GM21737 (cell line): ENCODE data around the gene TASP1.
"Not testable (repeated sequence)": the region's sequence is repeated elsewhere in the genome, so short reads cannot be mapped to it uniquely, and the experiment has no call there.

ENCODE experiments used
- ATAC-seq: cut with Tn5 transposase; IDR thresholded peaks from one replicate; pipeline ENCODE4 v1.9.1; 2021; ENCODE audit warnings: mild to moderate bottlenecking, moderate library complexity; ENCODE audit not compliant: unreplicated experiment

TASP1 gene

DNA sequence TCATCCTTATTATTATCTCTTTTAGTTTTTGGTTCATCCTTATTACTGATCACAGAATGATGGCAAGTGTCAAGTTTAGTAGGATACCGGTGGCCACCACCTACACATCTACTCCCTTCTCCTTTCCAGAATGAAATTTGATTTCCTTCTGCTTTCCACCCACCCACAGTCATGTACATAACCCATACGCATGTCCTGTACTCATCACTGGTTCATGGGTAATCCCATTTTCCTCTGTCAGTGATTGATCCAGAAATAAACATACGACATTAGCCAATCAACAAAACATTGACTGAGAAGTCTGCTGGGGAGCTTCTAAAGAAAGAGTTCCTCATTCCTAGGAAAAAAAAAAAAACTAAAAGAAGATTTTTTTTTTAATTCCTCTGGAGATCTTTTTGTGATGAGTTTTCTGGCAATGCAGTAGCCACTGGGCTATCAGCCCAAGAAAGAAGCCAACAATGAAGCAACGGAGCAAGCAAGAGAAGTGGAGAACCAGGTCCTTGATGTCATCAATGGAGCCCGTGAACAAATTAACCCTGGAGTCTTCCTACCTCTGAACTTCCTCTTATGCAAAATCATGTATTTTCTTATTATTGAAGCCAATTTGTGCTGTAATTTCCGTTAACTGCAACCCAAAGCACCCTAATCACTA, 127.8 kb downstream of the TASP1 start:
- no peak for ATAC-seq

DNA sequence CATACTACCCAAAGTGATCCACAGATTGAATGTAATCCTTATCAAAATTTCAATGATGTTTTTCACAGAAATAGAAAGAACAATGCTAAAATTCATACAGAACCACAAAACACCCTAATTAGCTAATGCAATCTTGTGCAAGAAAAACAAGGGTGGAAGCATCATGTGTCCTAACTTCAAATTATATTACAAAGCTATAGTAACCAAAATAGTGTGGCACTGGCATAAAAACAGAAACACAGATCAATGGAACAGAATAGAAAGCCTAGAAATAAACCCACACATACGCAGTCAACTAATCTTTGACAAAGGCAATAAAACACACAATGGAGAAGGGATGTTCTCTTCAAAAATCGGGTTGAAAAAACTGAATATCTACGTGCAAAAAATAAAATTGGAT, 131.1 kb downstream of the TASP1 start:
- ATAC-seq = no peak

GRCh38 chr20:13501500-13501899, 137.2 kb downstream of the TASP1 start:
- no peak for ATAC-seq

GRCh38 chr20:13494019-13494418, 144.7 kb downstream of the TASP1 start:
- no peak for ATAC-seq

DNA sequence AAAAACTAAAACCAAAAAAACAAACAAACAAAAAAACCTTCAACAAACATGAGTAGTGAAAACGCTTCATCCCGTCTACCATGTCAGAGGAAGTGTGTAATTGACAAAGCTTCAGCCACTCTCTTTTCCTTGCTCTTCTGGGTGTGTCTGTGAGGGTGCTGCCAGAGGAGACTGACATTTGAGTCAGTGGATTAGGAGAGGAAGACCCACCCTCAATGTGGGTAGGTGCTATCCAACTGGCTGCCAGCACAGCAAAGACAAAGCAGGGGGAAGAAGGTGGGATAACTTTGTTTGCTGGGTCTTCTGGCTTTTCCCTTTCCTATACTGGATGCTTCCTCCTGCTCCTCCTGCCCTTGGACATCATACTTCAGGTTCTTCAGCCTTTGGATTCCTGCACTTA, 145.6 kb downstream of the TASP1 start:
- no peak for ATAC-seq

DNA sequence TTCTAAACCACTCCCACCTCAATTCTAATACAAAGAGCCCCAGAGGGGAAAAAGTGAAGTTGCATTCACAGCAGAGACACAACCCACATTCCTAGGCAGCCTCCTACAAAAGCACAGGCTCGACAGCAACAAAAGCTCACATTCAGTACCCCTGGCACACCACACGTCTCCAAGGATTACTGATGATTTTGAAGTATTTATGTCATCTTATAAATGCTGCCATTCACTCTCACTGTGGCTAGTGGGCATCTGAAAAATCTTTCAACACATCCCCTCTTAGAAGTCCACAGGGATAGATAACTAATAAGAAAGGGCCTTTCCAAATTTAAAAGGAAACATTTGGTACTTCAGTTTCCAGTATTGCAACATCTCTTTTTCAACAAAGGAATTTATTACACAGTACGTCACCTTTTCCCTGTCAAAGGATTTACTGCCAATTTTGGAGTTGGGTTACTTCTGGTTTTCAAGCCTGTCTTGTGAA, 146.7 kb downstream of the TASP1 start:
- ATAC-seq = no peak

DNA sequence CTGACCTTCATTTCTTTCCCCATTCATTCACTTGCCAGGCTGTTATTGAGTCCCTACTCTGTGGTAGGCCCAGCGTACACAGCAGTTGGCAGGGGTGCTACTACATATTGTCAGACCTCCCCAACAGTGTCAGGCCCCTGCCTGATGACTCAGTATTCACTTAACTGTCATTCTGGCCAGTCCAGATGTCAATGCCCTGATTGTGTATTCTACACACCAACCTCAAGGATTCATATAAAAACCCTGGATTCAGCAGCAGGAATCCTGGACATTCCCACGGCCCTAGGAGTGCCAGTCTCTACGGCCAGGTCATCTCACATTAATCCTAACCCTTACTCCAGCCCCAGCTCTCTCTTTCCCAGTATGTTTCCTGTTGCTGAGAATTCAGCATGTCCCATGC, 151.5 kb downstream of the TASP1 start:
- no peak for ATAC-seq

GRCh38 chr20:13486694-13487093, 152.0 kb downstream of the TASP1 start:
- ATAC-seq = no peak

DNA sequence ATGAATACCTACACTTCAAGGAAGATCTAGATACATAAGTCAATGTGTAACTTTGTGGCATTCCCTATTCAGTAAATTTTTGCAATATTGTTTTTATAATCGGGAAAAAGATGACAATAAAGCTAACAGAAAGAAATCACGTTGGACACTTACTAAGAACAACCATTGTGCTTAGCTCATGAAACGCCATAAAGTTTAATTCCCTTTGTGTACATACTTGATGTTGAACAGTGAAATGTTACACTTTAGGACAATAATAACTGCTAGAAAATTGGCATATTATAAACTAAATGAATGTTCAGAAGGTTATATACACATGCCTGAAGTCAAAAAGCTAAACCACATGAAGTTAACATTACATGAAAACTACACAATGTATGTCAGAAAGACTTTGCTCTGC, 153.2 kb downstream of the TASP1 start:
- ATAC-seq = no peak

GRCh38 chr20:13485019-13485418, 153.7 kb downstream of the TASP1 start:
- not testable (repeated sequence) for ATAC-seq

DNA sequence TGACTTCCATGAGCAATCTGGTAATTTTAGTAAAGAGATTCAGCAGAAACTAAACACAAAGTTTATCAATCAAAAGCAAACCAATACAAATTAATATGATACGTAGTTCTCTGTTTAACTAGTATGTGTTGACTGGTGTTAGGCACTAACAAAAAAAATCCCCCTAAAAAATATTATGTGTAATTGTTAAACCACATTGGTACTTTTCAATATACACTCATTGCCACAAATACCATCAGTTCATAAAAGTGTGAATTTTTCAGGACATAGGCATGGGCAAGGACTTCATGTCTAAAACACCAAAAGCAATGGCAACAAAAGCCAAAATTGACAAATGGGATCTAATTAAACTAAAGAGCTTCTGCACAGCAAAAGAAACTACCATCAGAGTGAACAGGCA, 155.3 kb downstream of the TASP1 start:
- not testable (repeated sequence) for ATAC-seq

DNA sequence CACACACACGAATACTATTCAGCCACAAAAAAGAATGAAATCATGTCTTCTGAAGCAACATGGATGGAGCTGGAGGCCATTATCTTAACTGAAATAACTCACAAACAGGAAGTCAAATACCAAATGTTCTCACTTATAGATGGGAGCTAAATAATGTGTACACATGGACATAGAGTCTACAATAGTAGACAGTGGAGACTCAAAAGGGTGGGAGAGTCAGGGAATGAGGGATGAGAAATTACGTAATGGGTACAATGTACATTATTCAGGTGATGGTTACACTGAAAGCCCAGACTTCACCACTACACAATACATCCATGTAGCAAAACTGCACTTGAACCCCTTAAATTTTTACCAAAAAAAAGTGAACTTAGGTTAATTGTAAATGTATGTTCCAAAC, 160.4 kb downstream of the TASP1 start:
- ATAC-seq = no peak

DNA sequence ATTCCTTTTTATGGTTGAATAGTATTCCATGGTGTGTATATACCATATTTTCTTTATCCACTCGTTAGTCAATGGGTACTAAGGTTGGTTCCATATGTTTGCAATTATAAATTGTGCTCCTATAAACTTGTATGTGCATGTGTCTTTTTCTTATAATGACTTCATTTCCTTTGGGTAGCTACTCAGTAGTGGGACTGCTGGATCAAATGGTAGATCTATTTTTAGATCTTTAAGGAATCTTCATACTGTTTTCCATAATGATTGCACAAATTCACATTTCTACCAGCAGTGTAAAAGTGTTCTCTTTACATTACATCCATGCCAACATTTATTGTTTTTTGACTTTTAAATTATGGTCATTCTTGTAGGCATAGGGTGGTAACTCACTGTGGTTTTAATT, 164.3 kb downstream of the TASP1 start:
- no peak for ATAC-seq

DNA sequence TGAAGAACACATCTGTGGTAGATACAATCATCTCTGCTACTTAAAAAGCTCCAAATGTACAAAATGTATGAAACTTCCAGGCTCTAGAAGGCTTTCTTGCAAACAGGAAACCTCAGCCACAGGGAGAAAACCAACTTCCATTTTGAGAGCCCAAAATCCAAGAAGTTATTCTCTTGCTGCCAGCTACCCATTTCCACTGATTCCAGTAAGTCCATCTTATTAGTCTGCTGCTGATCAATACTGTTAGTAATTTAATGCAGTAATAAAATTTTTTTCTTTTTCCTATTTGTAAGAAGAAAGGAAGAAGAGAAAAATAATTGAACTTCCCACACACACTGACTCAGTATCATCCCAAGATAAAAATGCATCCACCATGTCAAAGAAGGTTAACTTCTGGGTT, 169.5 kb downstream of the TASP1 start:
- no peak for ATAC-seq

DNA sequence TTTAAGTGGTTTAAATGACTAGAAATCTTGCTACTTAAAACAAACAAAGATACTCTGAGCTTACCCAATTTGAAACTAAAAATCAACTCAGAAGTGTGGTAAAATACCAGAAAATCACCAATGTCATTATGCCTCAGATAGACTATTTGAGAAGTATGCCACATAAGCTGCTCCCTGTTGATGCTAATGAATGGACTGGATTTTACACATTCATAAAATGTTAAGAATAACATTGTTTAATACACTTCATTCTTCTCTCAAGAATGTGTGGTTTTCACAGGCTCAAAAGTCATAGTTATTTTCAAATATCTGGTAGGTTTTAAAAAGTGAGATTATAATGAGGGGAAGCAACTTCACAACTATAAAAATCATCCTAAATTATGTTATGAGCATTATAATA, 170.6 kb downstream of the TASP1 start:
- ATAC-seq = no peak

GRCh38 chr20:13464702-13465101, 174.0 kb downstream of the TASP1 start:
- ATAC-seq = no peak

DNA sequence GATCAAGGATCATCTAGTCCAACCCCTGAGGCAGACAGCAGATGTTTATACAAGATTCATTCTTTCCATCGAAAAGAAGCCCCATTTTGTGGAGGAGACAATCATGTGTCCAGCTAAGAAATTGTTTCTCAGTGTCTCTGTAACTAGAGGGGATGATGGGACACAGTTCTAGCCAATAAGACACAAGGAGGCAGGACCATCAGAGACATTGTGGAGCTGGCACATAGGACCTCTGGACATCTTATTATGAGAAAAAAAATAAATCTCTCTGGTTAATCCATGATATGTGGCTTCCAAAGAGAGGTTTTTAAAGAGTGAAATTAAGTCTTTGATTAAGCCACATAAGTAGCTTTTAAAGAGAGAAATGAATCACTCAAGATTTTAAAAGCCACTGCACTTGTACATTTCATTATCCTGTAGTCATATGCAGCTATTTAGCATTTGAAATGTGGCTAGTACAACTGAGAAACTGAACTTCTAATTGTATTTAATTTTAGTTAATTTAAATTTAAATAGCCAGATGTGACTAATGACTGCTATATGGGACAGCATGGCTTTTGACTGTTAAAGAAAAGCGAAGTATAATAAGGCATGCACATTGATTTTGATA, 176.8 kb downstream of the TASP1 start:
- ATAC-seq = no peak

DNA sequence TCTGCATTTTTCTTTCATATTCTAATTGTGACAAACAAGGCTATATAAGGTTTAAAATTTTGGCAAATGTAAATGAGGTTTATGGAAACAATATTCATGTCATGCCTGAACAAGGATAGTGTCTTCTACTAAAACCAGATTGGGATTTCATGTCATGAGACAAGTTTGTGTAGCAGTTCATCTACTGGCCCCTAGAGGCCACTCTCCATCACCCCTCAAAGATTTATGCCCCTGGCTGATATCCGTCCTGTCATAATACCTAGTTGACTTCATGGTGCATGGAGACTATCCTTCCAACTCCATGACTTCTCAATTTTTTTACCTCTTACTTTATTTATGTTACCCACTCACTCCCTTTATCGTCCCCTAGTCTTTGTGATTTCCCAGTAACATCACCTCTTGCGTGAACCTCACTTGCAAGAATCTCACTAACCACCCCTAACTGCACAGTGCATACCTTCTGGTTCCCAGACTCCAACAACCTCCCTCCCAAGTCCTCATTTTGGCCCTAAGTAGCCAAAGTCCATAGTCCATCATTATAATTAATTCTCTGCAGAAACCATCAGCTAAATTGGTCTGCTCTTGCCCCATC, 179.8 kb downstream of the TASP1 start:
- no peak for ATAC-seq

GRCh38 chr20:13457487-13457886, 181.2 kb downstream of the TASP1 start:
- no peak for ATAC-seq

GRCh38 chr20:13455713-13456112, 183.0 kb downstream of the TASP1 start:
- ATAC-seq = no peak

DNA sequence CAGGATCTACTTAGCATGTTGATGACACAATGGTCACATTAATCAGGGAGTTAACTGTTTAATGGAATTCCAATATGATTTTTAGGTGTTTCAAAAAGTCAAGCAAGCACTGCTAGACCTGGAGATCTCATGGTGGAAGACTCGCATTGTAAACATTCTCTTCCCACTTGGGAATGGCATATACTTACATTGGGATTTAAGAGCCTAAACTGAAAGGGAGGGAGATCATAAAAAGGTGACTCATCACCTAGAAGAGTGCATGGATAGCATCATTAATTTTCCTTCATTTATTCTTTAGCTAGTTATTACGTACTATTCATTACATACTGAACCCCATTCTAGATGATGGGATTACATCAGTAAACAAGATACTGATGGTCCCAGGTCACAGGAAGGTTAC, 185.4 kb downstream of the TASP1 start:
- ATAC-seq = no peak

DNA sequence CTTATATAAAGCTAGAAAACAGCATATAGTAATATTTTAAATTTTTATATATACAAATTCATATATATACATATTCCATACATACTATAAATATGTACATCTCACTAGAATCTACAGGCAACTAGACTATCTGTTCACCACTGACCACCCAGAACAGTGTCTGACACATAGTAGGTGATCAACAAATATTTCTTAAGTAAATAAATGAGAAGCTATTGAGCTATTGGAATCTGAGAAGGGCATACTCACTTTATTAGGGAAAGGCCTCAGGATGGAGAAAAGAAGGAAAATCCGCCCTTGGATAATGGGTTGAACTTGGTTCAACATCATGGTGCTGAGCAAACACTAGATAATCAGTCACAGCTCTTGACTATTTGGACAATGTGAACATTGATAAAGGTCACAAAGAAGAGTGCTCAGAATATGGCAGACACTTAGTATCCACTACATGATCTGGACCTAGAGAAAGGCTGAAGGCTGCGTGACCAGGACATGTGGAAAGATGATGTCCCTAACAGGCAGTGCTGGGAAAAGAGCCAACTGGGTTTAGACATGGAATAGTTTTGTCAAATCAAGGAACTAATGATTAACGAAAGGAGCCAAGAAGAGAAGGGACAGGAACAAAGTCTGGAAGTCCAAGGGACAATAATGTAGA, 186.1 kb downstream of the TASP1 start:
- no peak for ATAC-seq
